ENCODE data around the gene ARHGAP26. TPM values are rescaled to one million over a fixed set of nuclear protein-coding genes. Genes with fewer than 3 reads are reported as not detected.

The ARHGAP26 gene
- total RNA-seq, 1 donor from 2014 or later: 14.1 TPM

DNA sequence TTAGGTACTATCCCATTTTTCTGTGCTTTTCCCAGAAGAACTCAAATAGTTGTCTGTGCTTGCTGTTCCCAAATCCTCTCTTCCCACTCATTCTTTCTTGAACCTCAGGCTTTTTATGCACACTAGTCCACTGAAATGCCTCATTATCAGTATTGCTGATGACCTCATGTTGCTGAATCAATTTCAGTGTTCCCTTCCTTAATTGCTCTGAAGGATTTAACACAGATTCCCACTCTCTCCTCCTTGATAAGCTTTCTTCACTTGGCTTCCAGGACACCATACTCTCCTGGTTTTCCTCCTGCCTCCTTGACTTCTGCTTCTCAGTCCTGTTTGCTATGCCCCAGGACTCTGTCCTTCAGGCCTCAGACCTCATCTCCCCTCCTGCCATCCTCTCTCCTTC, 298.5 kb downstream of the ARHGAP26 start:
- H3K4me1 Mint-ChIP-seq (ENCODE audit: unreplicated experiment): peaks cover 24% of the 10 kb centered on the region
- DNase-seq (ENCODE audit: extremely low spot score, unreplicated experiment): no peak
- no peaks in the 10 kb centered on the region for H3K27me3 Mint-ChIP-seq (ENCODE audit: unreplicated experiment)
- H3K4me3 Mint-ChIP-seq (ENCODE audit: unreplicated experiment): no peak overlapping the region
- H3K27ac Mint-ChIP-seq (ENCODE audit: unreplicated experiment): no peak overlapping the region
- H3K36me3 Mint-ChIP-seq (ENCODE audit: unreplicated experiment): peaks cover 17% of the 10 kb centered on the region
- TF ChIP-seq CTCF (IDR thresholded peaks at IDR 0.05): no peak
- H3K9me3 Mint-ChIP-seq (ENCODE audit: unreplicated experiment): peaks cover 4% of the 10 kb centered on the region

DNA sequence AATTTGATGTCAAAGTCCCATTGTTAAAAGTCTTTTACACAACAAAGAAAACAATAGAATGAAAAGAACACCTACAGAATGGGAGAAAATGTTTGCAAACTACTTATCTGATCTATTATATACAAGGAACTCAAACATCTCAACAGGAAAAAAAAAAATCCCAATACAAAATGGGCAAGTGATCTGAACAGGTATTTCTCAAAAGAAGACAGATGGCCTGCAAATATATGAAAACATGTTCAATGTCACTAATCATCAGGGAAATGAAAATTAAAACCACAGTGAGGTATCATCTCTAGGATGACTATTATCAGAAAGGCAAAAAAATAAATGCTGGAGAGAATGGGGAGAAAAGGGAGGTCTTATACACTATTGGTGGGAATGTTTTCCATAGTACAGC, 301.8 kb downstream of the ARHGAP26 start:
- Mint-ChIP-seq H3K27ac (ENCODE audit: unreplicated experiment) (no peak overlapping the region), H3K36me3 (ENCODE audit: unreplicated experiment) (peaks cover 17% of the 10 kb centered on the region), H3K27me3 (ENCODE audit: unreplicated experiment) (no peaks in the 10 kb centered on the region), H3K4me3 (ENCODE audit: unreplicated experiment) (no peak overlapping the region), H3K9me3 (ENCODE audit: unreplicated experiment) (peaks cover 4% of the 10 kb centered on the region), H3K4me1 (ENCODE audit: unreplicated experiment) (peaks cover 5% of the 10 kb centered on the region)
- no peak for DNase-seq (ENCODE audit: extremely low spot score, unreplicated experiment)
- TF ChIP-seq CTCF (IDR thresholded peaks at IDR 0.05): no peak

DNA sequence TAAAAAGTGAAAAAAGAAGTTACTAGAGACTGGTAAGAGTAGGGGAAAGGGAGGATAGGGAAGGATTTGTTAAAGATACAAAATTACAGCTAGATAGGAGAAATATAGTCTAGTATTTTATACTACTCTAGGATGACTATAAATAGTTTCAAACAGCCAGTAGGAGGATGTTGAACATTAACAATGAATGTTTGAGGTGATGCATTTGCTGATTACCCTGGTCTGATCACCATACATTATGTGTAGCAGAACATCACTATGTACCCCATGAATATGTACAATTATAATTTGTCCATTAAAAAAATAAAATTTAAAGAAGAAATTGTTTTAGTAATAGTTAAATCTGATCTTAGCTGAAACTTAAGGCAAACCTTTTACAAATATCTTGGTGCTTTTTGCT, 302.6 kb downstream of the ARHGAP26 start:
- no peak for DNase-seq (ENCODE audit: extremely low spot score, unreplicated experiment)
- H3K4me1 Mint-ChIP-seq (ENCODE audit: unreplicated experiment): no peaks in the 10 kb centered on the region
- TF ChIP-seq CTCF (IDR thresholded peaks at IDR 0.05): no peak
- H3K27me3 Mint-ChIP-seq (ENCODE audit: unreplicated experiment): no peaks in the 10 kb centered on the region
- H3K36me3 Mint-ChIP-seq (ENCODE audit: unreplicated experiment): peaks cover 17% of the 10 kb centered on the region
- H3K9me3 Mint-ChIP-seq (ENCODE audit: unreplicated experiment): peaks cover 4% of the 10 kb centered on the region
- H3K27ac Mint-ChIP-seq (ENCODE audit: unreplicated experiment): no peak overlapping the region
- H3K4me3 Mint-ChIP-seq (ENCODE audit: unreplicated experiment): no peak overlapping the region

GRCh38 chr5:143073766-143074165, 303.6 kb downstream of the ARHGAP26 start:
- H3K9me3 Mint-ChIP-seq (ENCODE audit: unreplicated experiment): peaks cover 4% of the 10 kb centered on the region
- H3K4me3 Mint-ChIP-seq (ENCODE audit: unreplicated experiment): no peak overlapping the region
- peaks cover 4% of the 10 kb centered on the region for H3K4me1 Mint-ChIP-seq (ENCODE audit: unreplicated experiment)
- no peak for DNase-seq (ENCODE audit: extremely low spot score, unreplicated experiment)
- peaks cover 14% of the 10 kb centered on the region for H3K36me3 Mint-ChIP-seq (ENCODE audit: unreplicated experiment)
- H3K27ac Mint-ChIP-seq (ENCODE audit: unreplicated experiment): no peak overlapping the region
- no peak for TF ChIP-seq CTCF (IDR thresholded peaks at IDR 0.05)
- no peaks in the 10 kb centered on the region for H3K27me3 Mint-ChIP-seq (ENCODE audit: unreplicated experiment)

DNA sequence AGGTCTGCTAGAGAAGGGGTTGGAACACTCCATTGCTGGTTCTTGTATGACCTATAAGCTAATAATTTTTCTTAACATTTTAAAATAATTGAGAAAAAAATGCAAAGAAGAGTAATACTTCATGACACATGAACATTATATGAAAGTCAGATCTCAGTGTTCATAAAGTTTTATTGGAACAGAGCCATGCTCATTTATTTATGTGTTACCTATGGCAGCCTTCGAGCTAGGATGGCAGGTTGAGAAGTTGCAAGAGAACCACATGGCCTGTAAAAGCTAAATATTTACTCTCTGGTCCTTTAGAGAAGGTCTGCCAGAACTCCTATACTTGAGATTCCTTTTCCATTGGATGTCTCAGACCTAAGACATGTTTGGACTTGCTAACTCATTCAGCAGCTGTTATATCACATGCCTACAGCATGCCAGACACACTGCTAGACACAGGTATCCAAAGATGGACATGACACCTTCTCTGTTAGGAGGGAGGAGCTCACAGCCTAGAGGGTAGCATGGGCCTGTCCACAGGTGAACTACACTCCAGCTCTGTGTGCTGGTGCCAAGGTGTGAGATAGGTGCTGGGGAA, 304.3 kb downstream of the ARHGAP26 start:
- no peak for DNase-seq (ENCODE audit: extremely low spot score, unreplicated experiment)
- peaks cover 14% of the 10 kb centered on the region for H3K36me3 Mint-ChIP-seq (ENCODE audit: unreplicated experiment)
- H3K4me1 Mint-ChIP-seq (ENCODE audit: unreplicated experiment): peaks cover 4% of the 10 kb centered on the region
- H3K4me3 Mint-ChIP-seq (ENCODE audit: unreplicated experiment): no peak overlapping the region
- H3K27ac Mint-ChIP-seq (ENCODE audit: unreplicated experiment): no peak overlapping the region
- H3K9me3 Mint-ChIP-seq (ENCODE audit: unreplicated experiment): peaks cover 4% of the 10 kb centered on the region
- H3K27me3 Mint-ChIP-seq (ENCODE audit: unreplicated experiment): no peaks in the 10 kb centered on the region
- no peak for TF ChIP-seq CTCF (IDR thresholded peaks at IDR 0.05)

Data from osteocyte (in vitro differentiated cells).